HG03045 (cell line): ENCODE results near the gene BIVM.
"Not testable (repeated sequence)": the region's sequence is repeated elsewhere in the genome, so short reads cannot be mapped to it uniquely, and the experiment has no call there.

ENCODE experiments used
- ATAC-seq: cut with Tn5 transposase; IDR thresholded peaks from one replicate; pipeline ENCODE4 v1.9.1; 2021; ENCODE audit warnings: mild to moderate bottlenecking, moderate library complexity; ENCODE audit not compliant: unreplicated experiment

The BIVM gene, protein sequence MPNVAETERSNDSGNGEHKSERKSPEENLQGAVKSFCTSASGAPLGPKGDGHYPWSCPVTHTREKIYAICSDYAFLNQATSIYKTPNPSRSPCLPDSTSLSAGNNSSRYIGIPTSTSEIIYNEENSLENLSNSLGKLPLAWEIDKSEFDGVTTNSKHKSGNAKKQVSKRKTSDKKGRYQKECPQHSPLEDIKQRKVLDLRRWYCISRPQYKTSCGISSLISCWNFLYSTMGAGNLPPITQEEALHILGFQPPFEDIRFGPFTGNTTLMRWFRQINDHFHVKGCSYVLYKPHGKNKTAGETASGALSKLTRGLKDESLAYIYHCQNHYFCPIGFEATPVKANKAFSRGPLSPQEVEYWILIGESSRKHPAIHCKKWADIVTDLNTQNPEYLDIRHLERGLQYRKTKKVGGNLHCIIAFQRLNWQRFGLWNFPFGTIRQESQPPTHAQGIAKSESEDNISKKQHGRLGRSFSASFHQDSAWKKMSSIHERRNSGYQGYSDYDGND

DNA sequence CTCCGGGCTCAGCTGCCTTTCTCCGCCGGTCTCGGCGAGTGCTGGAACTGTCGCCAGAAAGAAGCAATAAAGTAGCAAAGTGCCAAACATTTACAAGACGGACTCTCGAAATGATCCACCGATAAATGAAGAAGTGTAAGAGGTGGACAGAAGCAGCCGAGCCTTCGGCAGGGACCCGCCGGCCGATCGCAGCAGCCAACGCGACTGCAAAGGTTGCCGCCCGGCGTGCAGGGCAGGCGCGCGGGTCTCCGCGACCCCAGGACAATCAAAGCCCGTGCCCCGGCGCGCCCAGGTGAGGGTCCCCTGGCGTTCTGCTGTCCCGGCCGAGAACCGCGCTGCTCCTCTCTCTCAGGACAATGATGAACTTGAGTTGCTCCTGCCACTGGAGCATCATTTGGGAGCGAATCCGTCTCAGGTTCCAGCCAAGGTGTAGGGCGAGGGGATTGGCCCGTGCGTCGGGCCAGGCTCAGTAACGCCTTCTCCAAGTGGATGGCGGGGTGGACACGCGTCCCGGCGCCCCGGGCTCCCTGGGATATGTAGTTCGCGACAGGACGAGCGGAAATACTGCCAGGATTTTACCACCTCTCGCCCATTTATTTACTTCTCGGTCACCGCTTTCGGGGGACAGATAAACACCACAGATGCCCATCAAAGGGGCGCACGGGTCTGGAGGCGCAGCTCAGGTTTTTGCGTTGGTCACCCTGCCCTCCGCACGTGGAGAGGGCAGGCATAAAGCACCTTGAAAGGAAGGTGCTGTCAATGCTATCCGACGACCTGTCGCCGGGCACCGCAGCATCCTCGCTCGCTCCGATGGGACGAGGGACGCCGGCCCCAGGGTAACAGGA lies at the start of gene BIVM, which contains the start of gene POGLUT2:
Gene BIVM, plus strand, starts transcription at position 539 of the 845 bp plus-strand sequence. CDS start 8,149 bp downstream, outside the sequence.
Gene POGLUT2, minus strand, starts transcription at position 396 of the 845 bp plus-strand sequence. Its CDS starts 306 bp downstream, at position 90.
- ATAC-seq = peak; percentile 83

DNA sequence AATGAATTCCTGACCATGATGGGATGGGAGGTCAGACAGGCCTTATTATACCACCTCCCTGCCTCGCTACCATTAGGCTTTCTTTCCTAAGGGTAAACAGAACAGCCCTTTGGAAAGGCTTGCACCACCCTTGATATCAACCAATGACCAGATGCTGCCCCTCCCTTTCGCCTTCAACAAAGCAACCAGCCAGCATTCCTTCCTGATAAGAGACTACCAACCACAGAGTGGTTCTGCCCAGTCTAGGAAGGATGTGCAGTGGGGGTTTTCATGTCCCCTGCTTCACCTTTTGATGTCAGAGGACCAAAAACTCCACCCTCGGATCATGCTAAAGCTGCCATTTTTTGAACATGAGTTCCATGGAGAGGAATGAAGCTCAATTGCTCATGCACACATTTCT lies 47.0 kb upstream of the BIVM start:
- no peak for ATAC-seq

DNA sequence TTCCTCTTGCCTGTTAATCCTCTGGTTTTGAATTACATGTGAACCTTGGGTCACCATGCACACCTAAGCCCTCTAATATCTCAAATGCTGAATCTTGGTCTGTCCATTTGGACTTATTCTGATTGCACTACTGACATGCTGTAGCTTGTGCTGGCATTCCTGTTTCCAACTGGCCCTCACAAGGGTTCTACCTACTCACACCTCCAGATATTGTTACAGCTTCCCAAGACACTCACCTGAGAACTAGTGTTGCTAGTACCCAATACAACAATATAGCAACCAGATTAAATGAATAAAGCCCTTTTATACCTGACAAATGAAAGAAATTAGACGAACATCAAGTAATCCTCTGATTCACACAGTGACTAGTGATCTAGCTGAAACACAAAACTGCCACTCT lies 41.9 kb upstream of the BIVM start:
- ATAC-seq = no peak

DNA sequence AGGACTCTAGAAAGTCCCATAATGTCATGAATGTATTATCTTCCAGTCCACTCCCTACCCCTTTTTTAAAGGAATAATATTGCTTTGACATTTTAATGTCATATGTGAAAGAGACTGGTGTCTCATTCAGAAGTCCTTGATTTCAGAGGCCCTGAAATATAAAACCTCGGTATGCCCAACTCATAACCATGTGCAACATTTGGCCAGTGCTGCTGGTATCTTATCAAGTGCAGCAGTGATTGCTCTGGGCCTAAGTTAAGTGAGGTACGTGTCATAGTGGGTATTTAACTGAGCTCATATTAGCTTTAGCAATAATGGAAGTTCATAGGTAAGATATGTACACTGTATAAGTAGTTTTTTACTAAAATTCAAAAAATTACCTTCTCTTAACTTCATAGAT lies 40.1 kb upstream of the BIVM start:
- no peak for ATAC-seq

DNA sequence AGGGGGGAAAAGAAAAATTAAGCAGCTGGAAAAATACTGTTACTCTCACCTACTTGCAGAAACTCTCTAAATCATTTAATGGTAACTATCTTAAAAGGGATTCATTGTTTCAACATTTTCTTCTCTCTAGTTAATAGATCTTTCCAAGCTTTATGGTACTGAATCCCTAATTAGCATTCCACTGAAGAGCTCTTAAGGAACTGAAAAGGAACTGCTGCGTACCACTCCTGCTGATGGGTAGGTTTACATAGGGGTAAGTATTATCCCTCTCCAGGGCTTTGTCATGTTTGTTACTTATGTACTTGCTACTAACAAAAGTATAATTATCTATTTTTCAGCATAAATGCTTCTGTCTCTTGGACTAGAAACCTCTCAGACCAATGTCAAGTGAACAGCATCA lies 37.8 kb upstream of the BIVM start:
- no peak for ATAC-seq

DNA sequence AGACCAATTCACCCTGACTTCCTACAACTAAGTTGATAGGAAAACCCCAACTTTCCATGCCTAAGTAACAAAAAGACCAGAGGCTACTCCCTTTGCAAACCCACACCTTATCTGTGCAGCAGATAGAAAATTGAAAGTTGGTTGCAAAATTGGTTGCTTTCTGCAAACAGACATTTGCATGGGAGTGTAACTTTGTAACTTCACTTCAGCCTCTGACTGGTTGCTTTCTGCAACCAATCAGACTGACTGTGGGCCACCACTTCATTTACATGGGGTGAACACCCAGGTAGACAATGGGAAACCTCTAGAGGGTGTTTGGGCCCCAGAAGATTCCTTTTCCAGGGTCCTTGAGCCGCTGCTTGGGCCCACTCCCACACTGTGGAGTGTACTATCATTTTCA lies 35.2 kb upstream of the BIVM start:
- no peak for ATAC-seq

DNA sequence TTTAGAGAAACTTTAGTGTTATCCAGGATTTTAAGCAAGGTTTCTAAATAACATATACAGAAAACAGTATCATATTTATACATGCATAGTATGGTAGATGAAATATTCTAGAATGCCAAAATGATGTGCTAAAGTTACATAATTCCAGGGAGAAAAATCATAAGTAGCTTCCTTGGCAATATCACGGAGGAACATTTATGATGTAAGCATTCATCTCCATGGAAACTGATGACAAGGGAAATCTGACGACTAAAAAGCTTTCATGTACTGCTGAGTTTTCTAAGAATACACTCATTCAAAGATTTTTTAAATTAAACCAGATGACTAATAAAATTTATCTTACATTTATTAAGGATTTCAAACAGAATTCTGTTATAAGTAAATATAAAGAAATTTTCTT lies 30.0 kb upstream of the BIVM start:
- ATAC-seq = no peak

DNA sequence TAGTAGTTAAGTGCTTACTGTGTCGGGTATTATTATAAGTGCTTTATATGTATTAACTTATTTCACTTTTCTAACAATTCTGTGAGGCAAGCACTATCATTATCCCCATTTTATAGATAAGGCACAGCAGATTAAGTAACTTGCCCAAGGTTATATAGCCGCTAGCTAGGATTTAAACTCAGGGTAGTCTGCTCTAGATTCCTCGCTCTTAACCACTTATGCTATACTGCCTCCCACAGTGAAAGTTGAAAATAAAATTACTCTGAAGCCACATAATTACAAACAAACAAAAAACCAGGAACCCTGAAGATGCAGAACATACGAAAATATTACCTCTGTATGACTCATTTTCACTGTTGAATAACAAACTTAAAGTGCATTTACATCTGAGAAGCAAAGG lies 29.2 kb upstream of the BIVM start:
- ATAC-seq = no peak

DNA sequence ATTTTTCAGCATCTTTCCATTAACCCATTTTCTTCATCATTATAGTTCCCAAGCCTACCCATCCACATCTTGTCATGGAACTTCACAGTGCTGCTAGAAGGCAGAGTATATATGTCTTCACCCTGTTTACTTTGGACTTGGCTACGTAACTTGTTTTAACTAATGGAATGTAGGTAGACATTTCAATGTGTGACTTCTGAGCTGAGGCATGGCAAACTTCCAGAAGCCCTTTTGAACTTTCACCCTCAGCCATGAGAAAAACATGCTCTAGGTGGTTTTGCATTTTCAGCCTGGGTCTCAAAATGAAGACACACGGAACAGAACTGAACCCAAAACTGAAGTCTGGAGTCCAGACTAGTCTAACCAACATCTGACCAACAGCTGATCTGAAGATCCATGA lies 28.5 kb upstream of the BIVM start:
- no peak for ATAC-seq

DNA sequence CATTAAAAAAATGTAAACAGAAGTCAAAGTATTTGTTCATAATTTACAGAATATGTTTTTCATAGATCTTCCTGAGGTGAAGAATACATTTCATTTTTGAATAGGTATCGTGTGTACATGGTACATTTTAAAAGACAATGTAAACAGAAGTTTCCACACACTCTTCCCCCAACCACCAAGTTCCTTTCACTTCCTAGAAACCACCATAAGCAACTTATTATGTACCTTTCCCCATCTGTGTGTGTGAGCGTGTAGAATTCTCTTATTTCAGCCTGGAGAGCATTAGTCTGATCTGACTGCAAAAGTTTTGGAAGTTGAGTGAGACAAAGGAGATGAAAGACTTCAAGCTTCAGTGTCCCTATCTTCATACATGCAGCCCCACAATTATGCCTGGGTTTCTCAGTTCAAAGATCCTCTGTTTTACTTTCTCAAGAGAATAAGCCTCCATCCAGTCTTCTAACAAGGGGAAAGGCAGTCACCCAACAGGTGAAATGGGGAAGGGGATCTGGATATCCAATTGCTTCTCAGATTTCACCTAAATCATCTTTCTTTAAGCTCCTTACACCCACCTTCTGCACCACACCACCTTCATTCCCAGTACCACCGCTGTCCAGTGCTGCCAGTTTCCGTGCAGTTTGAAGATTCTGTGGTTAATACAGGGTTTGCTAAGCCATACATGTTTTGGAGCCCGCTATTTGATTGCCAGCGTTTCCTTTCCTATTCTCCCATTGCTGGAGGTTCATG lies 27.4 kb upstream of the BIVM start:
- ATAC-seq = no peak

DNA sequence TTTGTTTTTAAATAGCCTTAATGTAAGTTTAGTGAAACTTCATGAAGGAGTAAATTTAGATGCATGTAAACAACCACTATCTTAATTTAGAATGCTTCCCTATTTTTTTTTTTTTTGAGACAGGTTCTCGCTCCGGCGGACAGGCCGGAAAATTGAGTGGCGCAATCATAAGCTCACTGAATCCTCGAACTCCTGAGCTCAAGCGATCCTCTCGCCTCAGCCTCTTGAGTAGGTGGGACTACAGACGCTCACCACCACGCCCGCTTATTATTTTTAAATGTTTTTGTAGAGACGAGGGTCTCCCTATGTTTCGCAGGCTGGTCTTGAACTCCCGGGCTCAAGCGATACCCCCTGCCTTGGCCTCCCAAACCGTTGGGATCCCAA lies 26.9 kb upstream of the BIVM start:
- no peak for ATAC-seq

DNA sequence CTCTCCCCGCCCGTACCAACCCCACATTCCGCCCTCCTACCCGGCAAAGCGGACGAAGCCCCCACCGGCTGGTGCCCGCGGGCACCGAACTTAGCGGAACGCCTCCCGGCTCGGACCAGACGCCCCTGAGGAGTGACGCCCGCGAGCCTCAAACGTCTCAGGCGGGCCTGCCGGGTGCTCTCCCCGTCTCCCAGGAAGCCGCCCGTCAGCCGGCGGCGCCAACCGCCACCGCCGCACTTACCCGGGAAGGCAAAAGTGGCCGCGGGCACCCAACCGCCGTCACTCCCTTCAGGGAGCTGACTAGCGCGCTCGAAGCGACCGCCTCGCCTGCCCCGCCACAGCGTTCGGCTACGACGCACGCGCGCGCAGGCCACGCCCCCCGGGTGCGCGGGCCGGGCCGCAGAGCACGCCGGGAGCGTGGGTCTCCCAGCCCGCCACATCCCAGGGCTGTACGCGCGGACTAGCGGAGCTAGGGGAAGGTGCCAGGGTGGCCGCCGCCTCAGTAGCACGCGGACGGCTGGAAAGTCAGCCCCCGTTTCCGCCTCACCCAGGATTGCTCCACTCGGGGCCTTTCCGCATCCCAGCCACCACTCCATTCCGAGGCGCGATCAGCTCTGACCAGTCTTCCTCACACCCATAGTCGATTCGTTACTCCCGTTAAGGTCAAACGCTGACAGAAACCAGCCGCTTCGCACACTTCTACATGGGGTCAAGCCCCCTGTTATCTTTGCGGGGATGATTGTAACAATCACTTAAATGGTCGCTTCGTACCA lies 25.3 kb upstream of the BIVM start, which contains the start of gene TEX30:
Gene TEX30, minus strand, starts transcription at position 346 of the 773 bp plus-strand sequence. CDS start 3,760 bp downstream, outside the sequence.
- ATAC-seq = peak; percentile 94

DNA sequence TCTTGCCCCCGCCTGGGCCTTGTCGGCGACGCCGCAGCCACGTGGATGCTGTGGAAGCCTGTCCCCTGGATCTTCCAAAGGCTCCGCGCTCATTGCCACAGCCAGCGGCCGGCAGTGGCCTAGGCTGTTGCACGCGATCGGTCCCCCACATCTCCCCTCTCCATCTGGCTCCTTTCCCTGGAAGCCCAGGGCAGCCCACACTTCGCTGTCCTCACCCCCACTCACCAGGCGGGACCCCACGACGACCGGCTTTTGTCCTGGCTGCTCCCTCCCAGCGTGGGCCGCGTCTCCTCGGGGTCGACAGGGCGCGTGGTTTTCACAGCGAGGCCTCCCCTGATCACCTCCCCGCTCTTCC lies 24.7 kb upstream of the BIVM start:
- no peak for ATAC-seq

DNA sequence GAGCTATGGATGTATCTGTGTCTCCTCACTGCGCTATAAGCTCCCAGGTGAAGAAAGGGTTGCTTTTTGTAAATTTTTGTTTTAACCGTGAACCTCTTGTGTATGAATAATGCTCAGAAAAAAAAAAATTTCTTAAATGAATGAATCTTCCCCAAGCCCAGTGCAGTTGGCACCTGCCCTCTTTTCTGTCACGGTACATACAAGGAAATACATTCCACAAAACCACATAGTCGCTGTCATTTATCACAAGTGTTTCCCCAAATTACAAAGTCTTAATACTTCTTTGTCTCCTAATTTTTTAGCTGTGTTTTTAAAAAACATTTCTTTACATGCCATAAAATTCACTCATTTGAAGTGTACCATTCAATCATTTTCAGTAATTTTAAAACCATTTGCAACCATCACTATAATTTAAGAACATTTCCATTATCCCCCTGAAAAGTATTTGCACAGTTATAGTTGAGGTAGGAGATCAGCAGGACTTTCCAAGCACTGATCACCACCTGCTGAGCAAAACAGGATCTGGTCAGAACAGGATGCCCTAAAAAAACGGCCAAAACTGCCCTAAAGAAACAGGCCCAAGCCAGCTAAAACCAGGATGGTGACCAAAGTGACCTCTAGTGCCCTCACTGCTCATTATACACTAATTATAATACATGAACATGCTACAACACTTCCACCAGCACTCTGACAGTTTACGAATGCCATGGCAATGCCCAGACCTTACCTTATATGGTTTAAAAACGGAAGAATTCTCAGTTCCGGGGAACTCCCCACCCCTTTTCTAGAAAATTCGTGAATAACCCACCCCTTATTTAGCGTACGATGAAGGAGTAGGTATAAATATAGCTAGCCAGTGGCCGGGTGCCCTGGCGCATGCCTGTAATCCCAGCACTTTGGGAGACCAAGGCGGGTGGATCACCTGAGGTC lies 24.1 kb upstream of the BIVM start:
- ATAC-seq = no peak

DNA sequence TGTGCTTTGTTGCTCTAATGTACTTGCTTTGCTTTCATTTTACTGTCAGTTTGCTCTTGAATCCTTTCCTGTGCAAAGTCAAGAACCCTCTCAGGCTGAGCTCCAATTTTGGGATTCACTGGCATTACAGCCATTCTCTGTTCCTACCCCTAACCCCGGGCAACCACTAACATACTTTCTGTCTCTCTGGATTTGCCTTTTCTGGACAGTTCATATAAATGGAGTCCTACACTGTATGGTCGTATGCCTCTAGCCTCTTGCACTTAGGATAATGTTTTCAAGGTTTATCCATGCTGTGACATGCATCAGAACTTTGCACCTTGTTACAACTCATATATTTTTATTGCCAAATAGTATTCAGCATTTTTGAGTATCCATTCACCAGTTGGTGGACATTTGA lies 22.6 kb upstream of the BIVM start:
- no peak for ATAC-seq

DNA sequence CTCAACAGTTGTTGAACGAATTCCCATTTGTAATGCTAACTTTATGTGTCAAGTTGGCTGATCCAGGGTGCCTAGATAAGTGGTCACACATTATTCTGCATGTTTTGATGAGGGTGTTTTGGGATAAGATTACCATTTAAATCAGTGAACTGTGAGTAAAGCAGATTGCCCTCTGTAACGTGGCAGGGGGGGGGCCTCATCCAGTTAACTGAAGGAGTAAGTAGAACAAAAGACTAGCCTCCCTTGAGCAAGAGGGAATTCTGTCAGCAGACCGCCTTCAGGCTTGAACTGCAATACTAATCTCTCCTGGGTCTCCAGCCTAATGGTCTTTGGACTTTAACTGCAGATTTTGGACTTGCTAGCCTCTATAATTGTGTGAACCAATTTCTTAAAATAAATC lies 21.2 kb upstream of the BIVM start:
- ATAC-seq = no peak

DNA sequence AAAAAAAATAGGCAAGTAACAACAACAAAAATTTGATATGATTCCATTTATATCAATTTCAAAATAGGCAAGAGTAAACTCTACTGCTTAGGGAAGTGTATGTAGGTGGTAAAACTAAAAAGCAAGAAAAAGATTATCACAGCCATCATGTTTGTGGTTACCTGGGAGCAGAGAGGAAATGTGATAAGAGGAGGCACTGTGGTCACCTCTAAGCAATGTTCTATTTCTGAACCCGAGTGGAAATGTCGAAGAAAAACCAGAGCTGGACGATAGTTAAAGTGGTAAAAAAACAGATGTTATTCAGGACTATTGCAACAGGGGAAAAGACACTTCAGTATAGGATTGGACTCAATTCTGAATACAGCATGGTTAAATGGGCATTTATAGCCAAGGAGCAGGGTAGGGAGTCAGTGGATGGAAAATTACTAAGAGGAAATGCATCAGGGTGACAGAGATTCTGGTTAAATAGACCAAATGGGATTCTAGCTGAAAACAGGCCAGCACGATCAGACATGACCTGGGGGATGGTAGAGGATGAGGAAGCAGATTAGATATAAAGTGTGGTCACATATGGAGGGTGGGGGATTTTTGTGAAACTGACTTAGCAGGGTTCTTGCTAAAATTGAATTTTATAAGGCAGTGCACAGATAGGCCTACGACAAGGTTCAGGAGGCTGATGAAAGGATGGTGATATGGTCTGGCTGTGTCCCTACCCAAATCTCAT lies 19.3 kb upstream of the BIVM start:
- ATAC-seq = no peak

DNA sequence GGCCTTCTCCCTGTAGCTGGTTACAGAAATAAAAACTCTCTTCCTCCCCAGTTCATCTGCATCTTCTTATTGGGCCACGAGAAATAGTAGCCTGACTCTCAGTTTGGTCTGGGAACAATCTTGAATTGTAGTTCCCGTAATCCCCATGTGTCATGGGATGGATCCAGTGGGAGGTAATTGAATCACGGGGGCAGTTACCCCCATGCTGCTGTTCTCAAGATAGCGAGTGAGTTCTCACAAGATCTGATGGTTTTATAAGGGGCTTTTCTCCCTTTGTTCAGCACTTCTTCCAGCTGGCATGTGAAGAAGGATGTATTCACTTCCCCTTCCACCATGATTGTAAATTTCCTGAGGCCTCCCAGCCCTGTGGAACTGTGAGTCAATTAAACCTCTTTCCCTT lies 18.3 kb upstream of the BIVM start:
- ATAC-seq = not testable (repeated sequence)

DNA sequence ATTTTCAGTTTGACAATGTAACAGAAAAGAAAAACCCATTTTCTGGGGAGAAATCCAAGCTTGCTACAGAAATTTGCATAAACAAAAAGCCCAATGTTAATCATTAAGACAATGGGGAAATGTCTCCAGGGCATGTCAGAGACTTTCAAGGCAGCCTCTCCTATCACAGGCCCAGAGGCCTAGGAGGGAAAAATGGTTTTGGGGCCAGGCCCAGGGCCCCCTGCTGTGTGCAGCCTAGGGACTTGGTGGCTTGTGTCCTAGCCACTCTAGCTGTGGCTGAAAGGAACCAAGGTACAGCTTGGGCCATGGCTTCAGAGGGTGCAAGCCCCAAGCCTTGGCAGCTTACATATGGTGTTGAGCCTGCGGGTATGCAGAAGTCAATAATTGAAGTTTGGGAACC lies 17.3 kb upstream of the BIVM start:
- no peak for ATAC-seq
